CD4-positive, alpha-beta T cell (primary cell): ENCODE results near the gene OR4A5. TPM values are rescaled to one million over a fixed set of nuclear protein-coding genes. Genes with fewer than 3 reads are reported as not detected.
"Not testable (repeated sequence)": the region's sequence is repeated elsewhere in the genome, so short reads cannot be mapped to it uniquely, and the experiment has no call there.

Experiments
- ATAC-seq: fragments of 200-7000 bp; cut with Tn5 transposase; one replicate; pipeline ENCODE4 v1.10.0; 2022; ENCODE audit warnings: mild to moderate bottlenecking; ENCODE audit not compliant: poor library complexity
- CTCF ChIA-PET: fragments of 350-600 bp; sonication (Branson Sonifier 250); formaldehyde crosslinking; loops from one replicate; lab custom pipeline; 2021; ENCODE audit warnings: antibody characterized with exemption, inconsistent platforms; lab: Charles Lee
- POLR2A ChIA-PET: fragments of 350-600 bp; sonication (Branson Sonifier 250); formaldehyde crosslinking; loops from one replicate; lab custom pipeline; 2021; ENCODE audit warnings: antibody characterized with exemption, inconsistent platforms; lab: Charles Lee
- DNase-seq, 14 experiments: peaks; one replicate each; pipeline ENCODE4 v3.0.0-alpha.2; 2013 to 2020; ENCODE audit warnings: mixed read lengths in 2 of 14
- H3K27ac ChIP-seq, 2 donors: one replicate each; pipeline versions ENCODE4 v1.5.1 to v1.7.0; 2013; ENCODE audit warnings: low read length in 2 of 2, low read depth in 1 of 2, mild to moderate bottlenecking in 1 of 2
- H3K27me3 ChIP-seq, 2 experiments: 1 replicate in 1 of 2; 2 replicates in 1 of 2; pipeline versions ENCODE4 v1.6.1 to v1.7.0; 2013; ENCODE audit warnings: low read length in 2 of 2, control low read depth in 1 of 2, mild to moderate bottlenecking in 1 of 2, moderate library complexity in 1 of 2; ENCODE audit not compliant: insufficient read depth in 2 of 2, control insufficient read depth in 1 of 2
- H3K36me3 ChIP-seq: one replicate; pipeline ENCODE4 v1.6.1; 2013; ENCODE audit warnings: low read length, control low read depth; ENCODE audit not compliant: insufficient read depth
- H3K4me1 ChIP-seq: one replicate; pipeline ENCODE4 v1.6.1; 2013; ENCODE audit warnings: low read length, control low read depth; ENCODE audit not compliant: insufficient read depth
- H3K4me3 ChIP-seq: one replicate; pipeline ENCODE4 v1.5.1; 2013; ENCODE audit warnings: mild to moderate bottlenecking, low read length, moderate library complexity
- H3K9me3 ChIP-seq, 2 experiments: 1 replicate in 1 of 2; 2 replicates in 1 of 2; pipeline versions ENCODE4 v1.6.1 to v1.7.0; 2013; ENCODE audit warnings: low read length in 2 of 2, mild to moderate bottlenecking in 2 of 2, control low read depth in 1 of 2, moderate library complexity in 1 of 2; ENCODE audit not compliant: control insufficient read depth in 1 of 2, insufficient read depth in 1 of 2
- H3K27ac Mint-ChIP-seq: one replicate; pipeline ENCODE4 v1.8.0; 2020; ENCODE audit warnings: mixed read lengths
- H3K27me3 Mint-ChIP-seq: one replicate; pipeline ENCODE4 v1.8.0; 2021; ENCODE audit warnings: mixed read lengths
- H3K36me3 Mint-ChIP-seq: one replicate; pipeline ENCODE4 v1.8.0; 2021; ENCODE audit warnings: low read depth, mixed read lengths
- H3K4me1 Mint-ChIP-seq: one replicate; pipeline ENCODE4 v1.8.0; 2021; ENCODE audit warnings: low read depth, mixed read lengths
- H3K4me3 Mint-ChIP-seq: one replicate; pipeline ENCODE4 v1.8.0; 2020; ENCODE audit warnings: mild to moderate bottlenecking, mixed read lengths
- H3K9me3 Mint-ChIP-seq: one replicate; pipeline ENCODE4 v1.8.0; 2020; ENCODE audit warnings: mixed read lengths
- intact Hi-C, 2 experiments: fragments of 100-400 bp; cut with DNase I in 1 of 2; cut with micrococcal nuclease in 1 of 2; formaldehyde crosslinking; loops; one replicate each; pipeline versions ENCODE4 v1.15.1 to v1.9.0; 2023 to 2025; cut with DNase I, micrococcal nuclease
- polyA plus RNA-seq, 2 donors: library from polyadenylated mRNA; unstranded; fragments of 120-200 nt; gene quantifications; one replicate each; pipeline ENCODE4 v1.2.1, GENCODE V29; 2013
- total RNA-seq, 174 experiments: library from RNA in 2 of 174; stranded (reverse) in 2 of 174; gene quantifications; one replicate each; pipeline ENCODE4 v1.2.3 and lab custom pipeline; 2021 to 2026

OR4A5 gene
- total RNA-seq, result not detected
- not detected for polyA plus RNA-seq (2013, experiment 1 of 2)
- not detected for polyA plus RNA-seq (2013, experiment 2 of 2)
- 0 to 0.07 (median 0) reads per million in 172 experiments for total RNA-seq (lab: John Stamatoyannopoulos, UW)

GRCh38 chr11:54706532-54706931, at the start of gene OR4A5:
Gene OR4A5, plus strand, starts transcription at chr11:54706832. Its CDS starts 53 bp downstream, at chr11:54706885.
- H3K36me3 ChIP-seq, H3K27me3 ChIP-seq, H3K9me3 ChIP-seq, H3K4me3 ChIP-seq, H3K27ac Mint-ChIP-seq, H3K4me3 Mint-ChIP-seq, H3K27me3 Mint-ChIP-seq, intact Hi-C loops, CTCF ChIA-PET, ATAC-seq, H3K27ac ChIP-seq, H3K4me1 Mint-ChIP-seq, H3K36me3 Mint-ChIP-seq, H3K4me1 ChIP-seq, DNase-seq, POLR2A ChIA-PET: not testable (repeated sequence)
- H3K9me3 Mint-ChIP-seq, result peaks cover 24% of the 10 kb centered on the region

DNA sequence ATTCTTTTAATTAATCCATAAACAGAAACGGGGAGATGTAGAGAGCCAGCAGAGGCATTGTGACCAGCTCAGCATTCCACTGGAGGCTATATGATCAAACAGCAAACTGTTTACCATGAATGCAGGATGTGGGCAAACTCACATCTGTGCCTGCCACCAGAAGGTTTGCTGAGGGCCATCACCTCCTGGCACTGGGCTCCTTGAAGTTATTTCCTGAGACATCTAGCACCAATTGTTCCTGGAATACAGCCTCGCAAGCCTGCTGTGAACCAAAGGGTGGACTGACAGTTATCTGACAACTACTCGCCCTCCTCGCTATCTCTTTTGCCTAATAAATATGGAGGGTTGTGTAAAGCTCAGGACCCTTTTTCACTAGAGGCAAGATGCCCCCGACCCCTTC, 13.5 kb downstream of the OR4A5 start:
- peaks cover 11% of the 10 kb centered on the region for H3K9me3 Mint-ChIP-seq
- intact Hi-C loops, POLR2A ChIA-PET, H3K4me3 Mint-ChIP-seq, H3K27ac Mint-ChIP-seq, H3K27me3 ChIP-seq, ATAC-seq, H3K4me1 Mint-ChIP-seq, H3K36me3 ChIP-seq, H3K9me3 ChIP-seq, H3K27me3 Mint-ChIP-seq, H3K4me3 ChIP-seq, CTCF ChIA-PET, H3K36me3 Mint-ChIP-seq, DNase-seq, H3K27ac ChIP-seq, H3K4me1 ChIP-seq: not testable (repeated sequence)

Other genes starting within 250 kb of the OR4A5 start
- not detected for gene OR4C46, start 102.8 kb upstream of the OR4A5 start, total RNA-seq